KMS-11 (cell line): ENCODE measurements around the gene KRTCAP2.

Experiments
- H2AFZ ChIP-seq: fragments of 200-600 bp; sonication (generic); 2 replicates; pipeline ENCODE4 v1.6.1; 2016; ENCODE audit warnings: antibody characterized with exemption, mixed run types, low read depth
- H3K27ac ChIP-seq: fragments of 200-600 bp; sonication (generic); 2 replicates; pipeline ENCODE4 v1.6.1; 2016; ENCODE audit warnings: mild to moderate bottlenecking, mixed run types
- H3K27me3 ChIP-seq: fragments of 200-600 bp; sonication (generic); 2 replicates; pipeline ENCODE4 v1.6.1; 2017; ENCODE audit warnings: mild to moderate bottlenecking, low read depth, mixed run types, moderate library complexity; ENCODE audit not compliant: insufficient read depth
- H3K36me3 ChIP-seq: fragments of 200-600 bp; sonication (generic); 2 replicates; pipeline ENCODE4 v1.6.1; 2017; ENCODE audit warnings: mild to moderate bottlenecking, mixed run types; ENCODE audit not compliant: insufficient read depth
- H3K4me1 ChIP-seq: fragments of 200-600 bp; sonication (generic); 2 replicates; pipeline ENCODE4 v1.6.1; 2016; ENCODE audit warnings: mild to moderate bottlenecking, low read depth, mixed run types; ENCODE audit not compliant: poor library complexity, severe bottlenecking
- H3K4me2 ChIP-seq: fragments of 200-600 bp; sonication (generic); 2 replicates; pipeline ENCODE4 v1.7.0; 2016; ENCODE audit warnings: mild to moderate bottlenecking, mixed run types
- H3K4me3 ChIP-seq: fragments of 200-600 bp; sonication (generic); IDR thresholded peaks from 2 replicates; pipeline ENCODE4 v1.6.1; 2017; ENCODE audit warnings: low read depth, low read length, mixed read lengths; ENCODE audit not compliant: insufficient read depth
- H3K79me2 ChIP-seq: fragments of 200-600 bp; sonication (generic); 2 replicates; pipeline ENCODE4 v1.6.1; 2016; ENCODE audit warnings: low read depth, mixed run types; ENCODE audit not compliant: insufficient read depth
- H3K9ac ChIP-seq: fragments of 200-600 bp; sonication (generic); 2 replicates; pipeline ENCODE4 v1.6.1; 2016; ENCODE audit warnings: mild to moderate bottlenecking, mixed run types
- H4K20me1 ChIP-seq: fragments of 200-600 bp; sonication (generic); 2 replicates; pipeline ENCODE4 v1.6.1; 2016; ENCODE audit warnings: mild to moderate bottlenecking, mixed run types; ENCODE audit not compliant: insufficient read depth
- TF ChIP-seq, protein P1 (sequence below): fragments of 200-600 bp; sonication (generic); conservative IDR thresholded peaks from 2 replicates; pipeline ENCODE4 v1.6.1; 2017; ENCODE audit warnings: low read depth, mild to moderate bottlenecking, antibody characterized with exemption, low read length, moderate library complexity, mixed read lengths

KRTCAP2 gene

DNA sequence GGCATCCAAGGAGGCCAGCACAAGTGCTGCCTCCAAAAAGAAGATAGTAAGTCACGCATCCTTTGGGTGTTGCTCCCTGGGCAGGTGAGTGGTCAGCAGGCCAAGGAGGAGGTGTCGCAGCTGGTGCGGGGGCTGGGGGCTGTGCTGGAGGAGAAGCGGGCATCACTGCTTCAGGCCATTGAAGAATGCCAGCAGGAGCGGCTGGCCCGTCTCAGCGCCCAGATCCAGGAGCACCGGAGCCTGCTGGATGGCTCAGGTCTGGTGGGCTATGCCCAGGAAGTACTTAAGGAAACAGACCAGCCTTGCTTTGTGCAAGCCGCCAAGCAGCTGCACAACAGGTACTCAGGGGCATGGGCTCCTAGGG, 4.8 kb upstream of the KRTCAP2 start:
- Histone ChIP-seq H3K27ac (no peak overlapping the region), H3K36me3 (no peaks in the 10 kb centered on the region), H3K27me3 (no peaks in the 10 kb centered on the region), H2AFZ (no peak overlapping the region), H4K20me1 (no peaks in the 10 kb centered on the region), H3K9ac (no peak overlapping the region), H3K79me2 (peaks cover 1% of the 10 kb centered on the region; the same call in 1 of the 2 replicates), H3K4me2 (no peak overlapping the region), H3K4me3 (no peak overlapping the region), H3K4me1 (peaks cover 31% of the 10 kb centered on the region)
- TF ChIP-seq, protein P1, sequence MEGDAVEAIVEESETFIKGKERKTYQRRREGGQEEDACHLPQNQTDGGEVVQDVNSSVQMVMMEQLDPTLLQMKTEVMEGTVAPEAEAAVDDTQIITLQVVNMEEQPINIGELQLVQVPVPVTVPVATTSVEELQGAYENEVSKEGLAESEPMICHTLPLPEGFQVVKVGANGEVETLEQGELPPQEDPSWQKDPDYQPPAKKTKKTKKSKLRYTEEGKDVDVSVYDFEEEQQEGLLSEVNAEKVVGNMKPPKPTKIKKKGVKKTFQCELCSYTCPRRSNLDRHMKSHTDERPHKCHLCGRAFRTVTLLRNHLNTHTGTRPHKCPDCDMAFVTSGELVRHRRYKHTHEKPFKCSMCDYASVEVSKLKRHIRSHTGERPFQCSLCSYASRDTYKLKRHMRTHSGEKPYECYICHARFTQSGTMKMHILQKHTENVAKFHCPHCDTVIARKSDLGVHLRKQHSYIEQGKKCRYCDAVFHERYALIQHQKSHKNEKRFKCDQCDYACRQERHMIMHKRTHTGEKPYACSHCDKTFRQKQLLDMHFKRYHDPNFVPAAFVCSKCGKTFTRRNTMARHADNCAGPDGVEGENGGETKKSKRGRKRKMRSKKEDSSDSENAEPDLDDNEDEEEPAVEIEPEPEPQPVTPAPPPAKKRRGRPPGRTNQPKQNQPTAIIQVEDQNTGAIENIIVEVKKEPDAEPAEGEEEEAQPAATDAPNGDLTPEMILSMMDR: no peak

DNA sequence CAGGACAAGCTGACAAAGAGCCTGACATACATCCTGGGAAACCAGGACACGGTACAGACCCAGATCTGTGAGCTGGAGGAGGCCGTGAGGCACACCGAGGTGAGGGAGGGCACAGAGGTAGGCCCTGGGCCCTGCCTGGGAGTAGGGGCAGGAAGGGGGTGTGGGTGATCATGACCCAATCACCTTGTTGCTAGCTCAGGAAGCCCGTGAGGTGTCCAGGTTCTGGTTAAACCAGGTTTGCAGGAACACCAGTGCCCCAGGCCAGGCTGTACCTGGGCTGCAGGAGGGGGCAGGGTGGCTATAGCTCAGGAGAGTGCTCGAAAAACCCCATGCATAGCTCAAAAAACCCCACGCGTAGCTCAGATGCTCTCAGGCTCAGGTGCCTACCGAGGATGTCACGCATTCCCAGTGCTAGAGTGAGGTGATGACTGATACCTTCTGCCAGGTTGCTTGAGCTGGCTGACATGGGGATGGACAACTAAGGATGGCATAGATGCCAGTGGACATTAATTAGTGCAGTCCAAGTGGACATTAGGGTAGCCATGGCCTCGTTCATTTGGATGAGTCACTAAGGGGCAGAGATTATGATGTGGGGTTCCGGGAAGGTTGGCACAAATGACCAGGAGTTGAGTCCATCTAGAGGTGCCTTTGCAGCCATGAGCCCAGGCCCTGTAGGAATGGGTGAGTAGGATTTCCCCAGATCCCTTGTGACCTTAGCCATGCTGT, 4.3 kb upstream of the KRTCAP2 start:
- TF ChIP-seq, protein P1: no peak
- no peak overlapping the region for H2AFZ ChIP-seq
- no peak overlapping the region; the same call in 1 of the 2 replicates for H3K4me2 ChIP-seq

DNA sequence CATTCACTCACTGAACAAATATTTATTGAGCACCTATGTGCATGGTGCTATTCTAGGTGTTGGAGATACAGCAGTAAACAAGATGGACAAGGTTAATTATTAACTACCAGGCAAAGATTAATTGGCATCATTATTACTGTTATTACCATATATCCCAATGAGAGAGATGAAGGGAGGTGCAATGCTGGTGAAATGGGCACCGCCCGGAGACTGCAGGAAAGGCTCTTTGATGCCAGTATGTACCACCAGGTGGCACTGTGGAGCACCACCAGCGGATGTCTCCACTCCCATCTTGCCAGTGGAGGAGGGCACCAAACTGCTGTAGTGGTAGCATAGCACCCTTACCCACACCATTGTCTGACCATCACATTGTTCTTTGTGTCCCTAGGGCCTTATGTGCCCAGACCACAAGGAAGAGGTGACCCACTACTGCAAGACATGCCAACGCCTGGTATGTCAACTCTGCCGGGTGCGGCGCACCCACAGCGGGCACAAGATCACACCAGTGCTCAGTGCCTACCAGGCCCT, 3.5 kb upstream of the KRTCAP2 start:
- H2AFZ ChIP-seq: no peak overlapping the region
- H3K4me2 ChIP-seq: no peak overlapping the region; the same call in 1 of the 2 replicates
- H3K27ac ChIP-seq: no peak overlapping the region
- no peaks in the 10 kb centered on the region for H4K20me1 ChIP-seq
- no peaks in the 10 kb centered on the region for H3K27me3 ChIP-seq
- H3K36me3 ChIP-seq: no peaks in the 10 kb centered on the region
- H3K9ac ChIP-seq: no peak overlapping the region
- peaks cover 14% of the 10 kb centered on the region for H3K79me2 ChIP-seq
- TF ChIP-seq, protein P1: peak; percentile 100
- peaks cover 40% of the 10 kb centered on the region for H3K4me1 ChIP-seq
- no peak overlapping the region for H3K4me3 ChIP-seq

More for the DNA sequence above, 4.3 kb upstream of the KRTCAP2 start:
- Histone ChIP-seq H3K36me3 (no peaks in the 10 kb centered on the region), H3K27ac (no peak overlapping the region), H3K9ac (no peak overlapping the region), H3K79me2 (peaks cover 7% of the 10 kb centered on the region), H3K4me1 (peaks cover 33% of the 10 kb centered on the region), H4K20me1 (no peaks in the 10 kb centered on the region), H3K27me3 (no peaks in the 10 kb centered on the region), H3K4me3 (no peak overlapping the region)

DNA sequence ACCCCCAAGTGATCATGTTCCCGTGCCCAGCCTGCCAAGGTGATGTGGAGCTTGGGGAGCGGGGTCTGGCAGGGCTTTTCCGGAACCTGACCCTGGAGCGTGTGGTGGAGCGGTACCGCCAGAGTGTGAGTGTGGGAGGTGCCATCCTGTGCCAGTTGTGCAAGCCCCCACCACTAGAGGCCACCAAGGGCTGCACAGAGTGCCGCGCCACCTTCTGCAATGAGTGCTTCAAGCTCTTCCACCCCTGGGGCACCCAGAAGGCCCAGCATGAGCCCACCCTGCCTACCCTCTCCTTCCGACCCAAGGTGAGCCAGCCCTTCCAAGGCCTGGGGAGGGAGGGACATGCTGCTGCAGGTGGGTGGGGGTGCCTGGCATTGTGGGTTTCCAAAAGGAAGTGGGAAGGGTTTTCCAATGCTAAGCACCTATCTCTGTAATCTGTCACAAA, 2.8 kb upstream of the KRTCAP2 start:
- Histone ChIP-seq H3K4me2 (no peak overlapping the region), H3K79me2 (peaks cover 18% of the 10 kb centered on the region), H3K27ac (no peak overlapping the region)

More for the DNA sequence above, 2.8 kb upstream of the KRTCAP2 start:
- no peaks in the 10 kb centered on the region for H3K27me3 ChIP-seq
- no peaks in the 10 kb centered on the region for H3K36me3 ChIP-seq
- no peak overlapping the region for H3K9ac ChIP-seq
- H3K4me1 ChIP-seq: peaks cover 42% of the 10 kb centered on the region
- TF ChIP-seq, protein P1: no peak
- H2AFZ ChIP-seq: no peak overlapping the region
- H3K4me3 ChIP-seq: no peak overlapping the region
- no peaks in the 10 kb centered on the region for H4K20me1 ChIP-seq
